Cortex of kidney (tissue), 1 donor: Measurements from ENCODE around the gene CXCL14.

ENCODE experiments used
- DNase-seq: peaks from one replicate; lab custom pipeline; 2025; lab: John Stamatoyannopoulos, UW

Gene CXCL14

DNA sequence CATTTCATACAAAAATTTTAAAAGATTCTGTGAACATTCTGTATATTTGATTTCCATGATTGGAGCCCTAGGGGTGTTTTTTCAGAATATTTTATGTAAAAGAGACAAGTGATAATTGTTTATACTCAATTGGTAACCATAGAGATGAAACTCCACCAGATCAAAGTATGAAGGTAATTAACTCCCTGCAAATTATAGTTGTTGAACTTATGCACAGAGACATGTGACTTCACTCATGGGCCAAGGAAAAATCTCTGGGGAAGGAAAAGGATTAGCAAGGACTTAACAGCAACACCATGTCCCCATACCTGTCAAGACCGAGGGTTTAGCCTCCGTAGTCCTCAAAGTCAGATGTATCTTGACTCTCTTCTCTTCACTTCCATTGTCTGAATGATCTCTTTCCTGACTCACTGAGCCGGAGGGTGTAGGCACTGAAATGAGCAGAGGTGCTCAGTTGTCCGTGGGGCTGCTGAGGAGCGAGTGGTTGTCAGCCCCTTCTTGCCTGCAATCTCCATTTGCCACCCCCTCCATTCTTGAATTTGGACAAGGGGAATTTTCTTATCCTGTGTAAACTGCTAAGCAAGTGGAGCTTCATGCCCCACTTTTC is 17.5 kb upstream of the CXCL14 start:
- no peak for DNase-seq

DNA sequence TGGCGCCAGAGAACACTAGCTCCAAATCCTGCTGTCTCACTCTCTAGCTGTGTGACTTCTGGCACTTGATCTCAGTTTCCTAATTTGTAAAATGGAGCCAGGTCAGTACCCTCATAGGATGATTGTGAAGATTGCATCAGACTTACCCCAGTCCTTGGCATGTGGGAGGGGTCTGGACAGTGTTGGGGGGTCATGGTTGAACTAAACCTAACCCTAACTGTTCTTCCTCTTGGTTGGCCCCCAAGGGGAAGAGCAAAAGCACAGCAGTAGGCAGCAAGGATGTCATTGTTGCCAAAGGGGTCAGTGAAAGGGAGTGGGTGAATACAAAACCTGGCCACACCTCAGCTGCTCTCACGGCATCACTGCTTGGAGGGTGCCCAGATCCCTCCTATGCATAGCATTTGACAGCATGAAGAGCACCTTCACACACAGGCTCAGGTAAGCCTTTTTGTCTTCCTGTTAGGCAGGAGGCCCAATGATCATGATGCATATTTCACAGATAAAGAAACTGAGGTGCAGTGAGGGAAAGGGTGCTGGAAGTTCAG is 15.7 kb upstream of the CXCL14 start:
- DNase-seq, result no peak

DNA sequence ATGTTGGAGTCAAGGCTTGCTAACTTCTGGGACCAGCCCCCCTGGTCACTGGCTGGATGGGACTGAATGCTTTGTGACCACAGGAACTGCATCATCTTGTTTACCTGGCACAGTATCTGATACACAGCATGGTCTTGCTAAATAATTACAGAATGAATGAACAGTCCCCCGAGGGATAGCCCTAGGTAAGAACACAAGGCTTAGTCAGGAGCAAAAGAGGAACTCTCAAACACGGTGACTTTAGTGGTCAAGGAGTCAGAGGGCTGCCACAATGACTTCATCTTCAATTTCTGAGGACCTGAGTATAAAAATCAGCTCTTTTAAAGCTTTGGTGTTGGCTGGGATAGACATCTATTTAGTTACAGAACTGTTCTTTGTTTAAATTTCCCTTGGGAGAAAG is 15.1 kb upstream of the CXCL14 start:
- no peak for DNase-seq

DNA sequence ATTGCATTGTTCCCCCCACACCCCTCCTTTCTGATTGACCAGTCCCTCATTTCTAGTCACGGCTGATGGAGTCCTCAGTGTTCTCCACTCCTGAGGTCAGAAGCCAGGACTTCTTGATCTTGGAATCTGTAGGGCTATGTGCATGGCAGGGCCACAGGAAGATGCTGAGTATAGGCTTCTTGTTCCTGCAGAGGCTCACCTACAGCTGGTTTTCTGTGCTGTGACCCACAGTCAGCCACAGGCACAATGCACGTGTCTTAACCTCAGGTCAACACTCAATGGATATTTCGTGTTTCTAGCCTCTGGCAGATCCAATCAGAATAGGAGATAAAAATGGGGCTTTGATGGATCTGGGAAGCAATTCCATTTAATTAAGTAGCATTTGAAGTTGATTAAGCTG is 14.3 kb upstream of the CXCL14 start:
- DNase-seq, result no peak

DNA sequence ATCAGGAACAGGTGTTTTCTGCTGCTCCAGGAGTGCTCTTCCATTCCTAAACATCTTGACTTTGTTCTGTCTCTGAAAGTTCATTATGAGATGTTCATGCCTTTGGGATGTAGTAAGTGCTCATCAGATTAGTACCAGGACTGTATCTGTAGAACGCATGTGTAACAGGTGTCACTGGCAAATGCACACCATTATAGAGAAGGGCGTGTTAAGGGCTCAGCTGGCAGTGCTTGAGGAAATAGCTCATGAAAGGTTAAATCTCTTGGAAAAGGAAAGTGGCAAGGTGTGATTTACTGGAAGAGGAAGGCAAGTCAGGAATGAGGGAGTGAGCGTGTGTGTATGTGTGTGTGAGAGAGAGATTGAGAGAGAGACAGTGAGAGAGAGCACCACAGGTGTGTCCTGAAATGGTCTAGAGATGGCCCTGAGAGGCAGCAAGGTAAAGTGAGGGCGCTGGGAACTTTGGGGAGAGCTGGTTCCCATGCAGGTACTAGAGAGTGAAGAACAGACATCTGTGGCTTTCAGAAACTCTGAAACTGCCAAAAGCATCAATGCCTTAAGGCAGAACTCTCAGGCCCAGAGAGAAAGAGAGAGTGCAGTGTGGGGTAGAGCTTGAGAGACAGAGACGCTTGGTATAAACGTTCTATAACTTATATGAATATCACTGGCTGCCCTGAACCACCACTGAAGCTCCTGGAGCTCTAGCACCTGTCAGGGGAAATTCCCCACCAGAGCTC is 13.7 kb upstream of the CXCL14 start:
- DNase-seq, result no peak

DNA sequence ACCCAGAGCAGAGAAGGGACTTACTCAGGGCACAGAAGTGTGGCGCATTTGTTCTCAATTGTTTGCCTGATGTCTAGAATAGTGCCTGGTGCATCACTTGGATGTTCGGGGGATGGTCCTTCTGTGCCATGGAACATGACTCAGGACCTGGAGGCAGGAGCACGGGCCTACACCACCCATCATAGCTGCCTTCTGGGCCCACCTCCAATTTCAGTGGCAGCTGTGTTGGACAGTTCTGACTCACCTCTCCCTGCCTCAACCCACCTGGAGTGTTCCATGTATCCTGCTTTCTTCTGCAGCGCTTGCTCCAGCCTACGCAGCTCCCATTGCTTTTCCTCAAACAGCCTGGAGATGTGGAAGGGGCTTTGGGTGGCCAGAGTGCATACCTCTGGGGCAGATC is 12.5 kb upstream of the CXCL14 start:
- no peak for DNase-seq

DNA sequence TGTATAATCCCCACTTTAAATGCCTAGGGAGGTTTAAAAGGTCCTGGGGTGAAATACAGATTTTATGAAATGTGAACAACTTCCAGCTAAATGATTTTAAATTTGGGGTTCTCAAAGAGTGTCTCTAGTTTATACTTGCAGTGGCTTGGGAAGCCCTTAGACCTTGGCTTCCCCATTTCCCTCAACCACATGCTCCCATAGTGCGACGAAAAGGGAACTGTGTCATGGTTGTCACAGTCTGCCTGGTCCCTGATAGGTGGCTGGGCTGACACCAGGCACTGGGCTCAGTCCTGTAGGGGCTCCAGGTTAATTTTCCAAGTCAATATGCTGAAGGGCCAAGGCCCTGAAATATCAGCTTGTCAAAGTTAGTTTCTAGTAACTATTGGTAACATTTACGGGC is 10.4 kb upstream of the CXCL14 start:
- DNase-seq, result no peak

DNA sequence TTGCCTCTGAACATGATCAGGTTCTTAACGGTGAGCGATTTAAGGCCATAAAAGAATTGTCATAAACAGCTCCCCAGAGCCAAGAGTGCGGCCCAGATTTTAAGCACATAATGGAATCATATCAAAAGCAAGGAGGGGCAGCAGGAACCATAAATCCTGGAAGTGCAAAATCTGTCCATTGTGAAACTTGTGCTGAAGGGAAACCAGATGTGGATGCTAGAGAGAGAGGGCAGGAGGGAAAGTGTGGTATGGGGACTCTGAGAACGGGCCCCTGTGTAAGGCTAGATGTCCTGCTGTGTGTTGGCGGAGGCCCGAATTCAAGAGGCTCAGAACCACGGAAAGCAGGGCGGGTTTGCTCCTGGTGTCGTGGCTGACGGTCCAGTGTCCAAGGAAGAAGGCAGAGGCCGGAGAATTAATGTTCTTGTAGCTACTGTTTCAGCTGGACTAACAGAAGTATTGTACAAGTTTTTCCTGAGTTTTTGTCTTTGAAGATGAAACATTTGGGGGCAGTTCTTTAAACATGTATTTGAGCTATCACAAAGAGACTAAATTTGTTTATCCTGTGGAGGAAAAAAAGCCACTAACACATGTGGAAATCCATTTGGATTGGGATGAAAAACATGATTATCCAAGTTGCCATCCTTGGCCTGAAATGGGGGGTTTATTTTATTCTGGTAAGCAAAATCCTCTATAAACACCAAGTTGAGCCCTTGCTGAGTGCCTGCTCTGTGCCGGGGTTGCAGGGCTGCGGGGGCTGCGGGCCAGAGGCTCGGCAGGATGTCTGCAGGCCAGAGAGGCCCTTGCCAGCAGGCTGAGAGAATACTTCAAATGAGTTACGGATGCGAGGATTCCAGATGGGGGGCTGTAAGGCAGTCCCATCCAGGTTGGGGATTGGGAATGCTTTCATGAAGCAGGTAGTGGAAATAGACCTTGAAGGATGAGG is 9.2 kb upstream of the CXCL14 start:
- DNase-seq, result no peak

DNA sequence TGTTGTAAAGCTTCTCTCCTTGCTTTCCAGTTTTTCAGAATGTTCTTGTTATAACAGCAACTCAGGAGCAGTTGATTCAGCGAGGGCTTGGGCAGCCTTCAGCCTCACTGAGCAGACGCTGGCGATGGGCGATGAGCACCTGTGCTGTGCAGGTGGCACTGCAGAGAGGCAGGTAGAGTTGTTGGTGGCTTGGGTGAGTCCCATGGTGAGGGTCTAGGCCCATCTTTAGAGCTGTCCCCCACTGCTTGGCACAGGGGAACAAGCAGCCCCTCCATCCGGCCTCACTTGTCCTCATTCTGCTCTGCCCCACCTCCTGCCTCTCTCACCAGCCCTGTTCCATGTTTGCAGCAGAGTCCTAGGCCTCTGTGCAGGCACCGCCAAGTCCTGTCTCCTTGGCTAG is 6.1 kb upstream of the CXCL14 start:
- no peak for DNase-seq

DNA sequence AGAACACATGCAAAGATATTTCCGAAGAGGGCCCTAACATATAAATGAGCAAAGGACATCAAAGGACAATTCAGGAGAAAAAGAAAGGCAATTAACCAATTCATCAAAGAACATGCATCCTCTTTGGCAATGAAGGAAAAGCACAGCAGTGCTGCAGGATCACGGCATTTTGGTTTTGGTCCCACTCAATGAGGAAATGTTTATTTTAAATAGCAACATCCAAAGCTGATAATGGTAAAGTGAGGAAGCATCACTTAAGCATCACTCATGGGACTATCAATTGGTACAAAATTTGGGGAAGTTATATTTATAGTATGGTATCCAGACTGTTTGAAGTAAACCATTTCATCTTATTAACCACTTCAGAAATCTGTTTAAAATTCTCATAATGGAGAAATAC is 5.5 kb upstream of the CXCL14 start:
- DNase-seq, result no peak

DNA sequence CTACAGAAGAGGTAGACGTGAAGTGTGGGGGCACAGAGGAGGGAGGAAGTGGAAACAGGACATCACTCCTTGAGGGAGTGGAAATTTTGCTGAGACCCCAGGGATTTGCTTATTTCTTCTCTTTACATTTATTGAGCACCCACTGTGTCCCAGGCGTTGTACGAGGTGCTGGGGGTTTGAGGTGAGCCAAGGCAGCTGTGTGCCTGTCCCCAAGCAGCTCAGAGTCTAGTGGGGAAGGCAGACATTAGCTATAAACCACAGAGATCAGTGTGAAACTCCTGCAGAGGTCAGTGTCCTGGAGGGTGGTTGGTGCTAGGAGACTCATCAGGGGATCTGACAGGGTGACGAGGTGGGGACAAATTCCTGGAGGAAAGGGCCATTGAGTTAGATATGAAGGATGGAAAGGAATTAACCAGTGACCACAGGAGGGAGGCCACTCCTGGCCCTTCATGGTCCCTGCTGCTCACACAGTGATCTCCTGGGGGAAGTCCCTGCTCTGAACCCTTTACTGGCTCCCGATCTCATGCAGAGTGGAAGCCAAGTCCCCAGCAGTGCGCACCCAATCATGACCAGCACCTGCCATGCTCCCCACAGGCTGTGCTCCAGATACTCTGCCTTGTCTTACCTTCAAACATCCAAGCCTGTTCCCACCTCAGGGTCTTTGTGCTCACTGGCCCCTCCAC is 3.4 kb upstream of the CXCL14 start:
- DNase-seq, result no peak

DNA sequence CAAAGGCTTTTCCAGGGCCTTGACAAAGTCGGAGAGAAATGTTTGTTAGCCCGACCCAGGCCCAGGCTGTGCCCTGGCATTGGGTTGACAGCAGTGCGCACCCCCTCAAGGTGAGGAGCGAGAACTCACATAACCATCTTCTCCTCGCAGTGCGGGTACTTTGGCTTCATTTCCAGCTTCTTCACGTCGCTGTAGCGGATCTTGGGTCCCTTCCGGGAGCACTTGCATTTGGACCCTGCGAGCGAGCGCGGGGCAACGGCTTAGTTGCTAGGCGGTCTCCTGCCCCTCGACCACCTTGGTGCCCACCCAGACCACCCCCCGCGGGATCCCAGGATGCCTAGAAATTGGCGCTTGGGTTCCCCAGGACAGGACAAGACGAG is 496 bp downstream of the CXCL14 start:
- DNase-seq, result no peak

DNA sequence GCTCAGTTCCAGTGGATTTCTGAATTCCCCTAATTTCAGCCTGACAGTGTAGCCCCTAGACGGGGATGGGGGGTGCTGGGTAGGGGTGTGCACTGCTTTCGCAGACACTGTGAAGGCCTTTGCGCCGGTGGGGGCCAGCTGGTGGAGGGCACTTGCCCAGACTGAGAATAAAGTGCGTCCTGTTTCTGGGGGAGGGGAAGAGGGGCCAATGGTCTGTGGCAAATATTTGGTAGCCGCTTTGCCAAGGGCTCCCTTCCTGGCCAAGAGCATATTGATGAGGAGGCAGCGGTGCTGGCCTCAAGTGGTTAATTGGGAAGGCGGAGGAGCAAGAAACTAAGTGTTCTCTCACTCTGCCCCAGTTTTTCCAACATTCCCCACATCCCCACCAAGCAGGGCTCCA is 1.4 kb downstream of the CXCL14 start:
- no peak for DNase-seq

DNA sequence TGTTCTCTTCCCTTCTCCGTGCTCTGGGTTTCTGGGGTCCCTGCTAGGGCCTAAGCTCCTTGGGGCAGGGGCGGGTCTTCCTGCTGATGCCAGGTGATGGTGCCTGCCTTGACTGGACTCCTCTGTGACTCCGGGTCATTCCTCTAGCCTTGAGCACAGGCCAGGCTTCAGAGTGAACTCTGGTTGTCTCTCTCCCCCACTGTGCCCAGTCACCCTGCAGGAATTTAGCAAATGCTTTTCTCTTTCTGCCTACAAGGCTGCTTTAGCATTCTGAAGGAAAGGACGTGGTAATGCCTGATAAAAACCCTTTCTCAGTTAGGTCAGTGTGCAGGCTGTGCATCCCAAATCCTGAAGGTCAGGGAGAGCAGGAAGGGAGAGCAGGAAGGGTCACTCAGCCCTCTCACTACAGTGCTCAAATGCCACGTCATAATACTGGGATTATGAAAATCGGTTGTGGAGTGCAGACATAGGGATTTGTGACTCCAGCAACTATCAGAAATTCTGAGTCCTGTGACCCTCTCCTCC is 2.7 kb downstream of the CXCL14 start:
- no peak for DNase-seq

DNA sequence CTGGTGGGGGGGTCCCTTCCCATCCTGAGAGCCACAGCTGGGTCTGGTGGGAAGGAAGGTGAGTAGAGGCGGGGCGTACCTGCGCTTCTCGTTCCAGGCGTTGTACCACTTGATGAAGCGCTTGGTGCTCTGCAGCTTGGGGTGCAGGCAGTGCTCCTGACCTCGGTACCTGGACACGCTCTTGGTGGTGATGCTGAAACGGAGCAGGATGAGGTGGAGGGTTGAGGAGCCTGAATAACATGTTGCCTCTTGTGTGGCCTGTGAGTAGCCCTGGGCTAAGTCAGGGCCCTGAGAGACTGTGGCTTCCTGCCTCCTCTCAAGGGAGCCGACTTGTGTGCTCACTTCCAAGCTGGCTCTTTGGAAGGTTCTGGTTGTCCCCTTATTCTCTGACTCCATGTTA is 4.3 kb downstream of the CXCL14 start:
- DNase-seq, result no peak

DNA sequence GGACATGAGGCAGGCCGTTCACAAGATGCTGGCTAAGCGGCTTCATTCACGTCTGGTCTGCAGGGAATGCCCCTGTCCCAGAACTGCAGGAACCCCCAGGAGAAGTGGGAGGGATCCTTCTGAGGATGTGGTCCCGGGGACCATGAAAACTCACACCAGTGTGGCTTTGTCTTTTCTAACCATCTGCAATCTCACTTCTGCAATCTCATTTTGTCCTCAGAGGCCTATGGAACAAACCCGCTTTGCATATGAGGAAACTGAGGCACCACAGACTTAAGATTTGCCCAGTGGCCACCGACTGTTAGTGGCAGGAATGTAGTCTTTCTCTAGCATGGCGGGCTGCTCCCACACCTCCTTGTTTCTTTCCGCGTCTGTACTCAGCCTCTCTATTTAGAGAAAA is 6.9 kb downstream of the CXCL14 start:
- DNase-seq, result no peak

DNA sequence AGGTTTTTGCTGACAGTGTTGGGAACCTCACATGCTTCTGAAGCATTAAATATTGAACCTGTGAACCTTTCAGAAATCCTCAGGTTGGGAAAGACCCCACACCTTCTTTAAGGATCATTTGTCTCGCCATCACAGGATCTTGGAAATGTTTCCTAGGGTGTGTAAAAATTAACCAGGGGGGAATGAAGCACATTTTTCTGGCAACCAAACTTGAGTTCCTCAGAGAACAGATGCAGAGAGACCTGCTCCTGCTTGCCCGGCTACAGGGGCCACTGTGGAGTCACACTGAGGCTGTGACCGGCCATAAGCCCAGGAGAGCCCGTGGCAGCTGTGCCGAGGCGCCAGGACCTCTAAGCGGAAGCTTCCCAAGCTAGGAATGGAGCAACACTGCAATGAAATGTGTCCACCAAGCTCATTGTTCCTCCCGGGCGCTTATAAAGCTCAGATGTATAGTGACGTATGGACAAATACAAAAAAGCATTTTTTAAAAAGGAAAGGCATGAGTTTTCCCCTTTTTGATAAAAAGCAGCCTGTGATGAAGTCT is 7.7 kb downstream of the CXCL14 start:
- DNase-seq, result no peak

DNA sequence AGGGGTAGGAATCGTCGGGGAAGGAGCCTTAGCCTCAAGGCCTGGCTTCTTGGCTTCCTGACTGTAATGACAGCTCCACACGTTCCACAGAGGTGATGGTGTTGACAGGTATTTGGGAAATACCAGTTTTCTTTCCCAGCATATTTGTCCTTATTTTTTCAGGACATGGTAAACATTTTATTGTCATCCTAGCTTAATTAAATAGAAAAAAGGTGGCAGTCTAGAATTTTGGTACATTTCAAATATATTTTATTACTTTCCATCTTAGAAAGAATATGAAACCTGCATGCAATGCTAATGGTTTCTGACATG is 8.4 kb downstream of the CXCL14 start:
- DNase-seq, result no peak

DNA sequence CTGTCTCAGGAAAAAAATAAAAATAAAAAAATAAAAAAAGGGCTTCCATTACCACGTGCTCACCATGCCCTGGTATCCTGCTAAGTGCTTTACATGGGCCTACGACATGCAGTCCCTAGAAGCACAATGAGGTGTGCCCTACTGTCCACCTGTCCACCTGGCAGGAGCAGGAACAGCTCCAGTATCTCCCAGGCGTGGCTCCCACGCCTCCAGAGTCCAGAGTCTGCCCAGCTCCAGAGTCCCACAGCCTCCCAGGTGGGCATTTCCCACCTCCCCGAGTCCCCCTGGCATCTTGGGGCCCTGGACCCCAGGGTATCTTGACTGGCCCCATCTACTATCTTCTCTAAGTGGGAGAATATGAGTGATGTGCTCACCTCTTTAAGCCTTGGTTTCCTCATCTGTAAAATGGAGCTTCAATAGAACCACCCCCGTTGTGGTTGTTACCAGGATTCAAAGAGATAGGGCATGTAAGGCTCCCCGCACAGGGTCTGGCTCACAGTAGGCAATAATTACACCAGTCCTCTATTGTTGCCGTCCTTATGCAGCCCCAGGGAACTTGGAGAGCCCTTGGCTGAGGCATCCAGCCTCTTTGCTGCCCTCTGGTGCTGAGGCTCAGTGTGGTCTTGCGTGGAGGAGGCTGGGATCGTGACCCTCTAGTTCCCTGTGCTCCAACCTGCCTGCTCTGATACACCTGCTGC is 8.9 kb downstream of the CXCL14 start:
- no peak for DNase-seq

DNA sequence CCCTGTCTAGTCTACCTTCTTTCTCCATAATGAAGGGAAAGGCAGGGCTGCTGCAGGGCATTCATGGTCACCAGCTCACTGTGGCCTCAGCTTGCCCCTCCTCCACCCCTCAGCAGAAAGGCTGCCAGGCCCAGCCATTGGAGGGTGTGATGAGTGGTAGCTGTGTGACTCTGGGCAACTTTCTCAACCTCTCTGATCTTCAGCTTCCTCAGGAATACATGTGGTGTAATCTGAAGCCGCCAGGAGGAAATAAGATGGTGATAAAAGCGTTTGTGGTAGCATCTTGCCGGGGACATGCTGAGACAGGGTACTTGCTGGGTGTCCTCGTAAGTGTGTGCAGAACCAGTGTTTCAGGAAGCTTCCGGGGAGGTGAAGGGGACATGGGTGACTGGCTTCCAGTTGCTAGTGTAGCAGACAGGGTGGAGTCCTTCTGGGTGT is 9.8 kb downstream of the CXCL14 start:
- DNase-seq, result no peak

DNA sequence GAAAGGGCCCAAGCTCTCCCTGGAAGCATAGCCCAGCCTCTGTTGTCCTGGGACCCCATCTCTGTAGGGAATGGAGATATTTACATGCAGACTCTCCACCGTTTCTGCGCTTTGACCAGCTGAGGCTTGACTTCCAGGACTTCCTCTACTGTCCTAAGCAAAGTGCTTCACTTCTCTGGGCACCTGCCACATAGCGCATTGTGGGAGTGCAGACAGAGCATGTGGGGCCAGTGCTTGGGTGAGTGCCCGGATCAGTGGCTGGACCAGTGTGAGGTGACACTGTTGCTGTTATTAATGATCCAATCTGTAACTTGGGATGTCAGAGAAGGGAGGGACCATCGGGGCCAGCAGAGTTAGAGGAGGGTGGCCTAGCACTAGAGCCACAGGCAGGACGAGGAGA is 10.5 kb downstream of the CXCL14 start:
- no peak for DNase-seq
